ENCODE results near the gene VRK3. TPM values are rescaled to one million over a fixed set of nuclear protein-coding genes. Genes with fewer than 3 reads are reported as not detected.

Gene VRK3
- total and polyA plus RNA-seq, 7 donors = 23.8 to 54.7 (median 28.6) TPM

GRCh38 chr19:49933643-49934042 is 91.5 kb downstream of the VRK3 start:
- 87 to 91% (median 88%) methylated on average over 8 of the region's 8 CpGs for WGBS, 3 donors
- ATAC-seq = no peak
- intact Hi-C loops (cut with DNase I) = loop anchor here in 1 of 2 donors (10.0 kb wide), 1 partner anchor 201 kb away; no protein-coding TSS in a partner anchor
- Histone ChIP-seq H3K36me3 (ENCODE audit: insufficient read depth in 1 of 2, low read depth in 1 of 2) (peaks cover 0 to 6% of the 10 kb centered on the region in 2 donors), H3K27me3 (ENCODE audit: insufficient read depth in 3 of 3, low read length in 2 of 3) (peaks cover 0 to 2% (median 0%) of the 10 kb centered on the region in 3 donors), H3K9me3 (no peaks in the 10 kb centered on the region), H3K27ac (no peak overlapping the region), H3K4me3 (no peak overlapping the region), H3K4me1 (peaks cover under 1% of the 10 kb centered on the region)
- TF ChIP-seq CTCF (IDR thresholded peaks at IDR 0.05) = no peak
- DNase-seq = no peak

GRCh38 chr19:49932731-49933131 is 92.4 kb downstream of the VRK3 start:
- no peak overlapping the region for H3K4me3 ChIP-seq
- intact Hi-C loops (cut with DNase I) = loop anchor here in 1 of 2 donors (10.0 kb wide), 1 partner anchor 202 kb away; no protein-coding TSS in a partner anchor
- peaks cover 10% of the 10 kb centered on the region for H3K4me1 ChIP-seq
- ATAC-seq = no peak
- H3K9me3 ChIP-seq = no peaks in the 10 kb centered on the region
- no peaks in the 10 kb centered on the region for H3K27me3 ChIP-seq (ENCODE audit: insufficient read depth in 3 of 3, low read length in 2 of 3)
- TF ChIP-seq CTCF (IDR thresholded peaks at IDR 0.05) = no peak
- WGBS, 3 donors = 91 to 95% (median 94%) methylated on average over 21 to 25 of the region's 25 CpGs
- DNase-seq = no peak
- H3K36me3 ChIP-seq (ENCODE audit: insufficient read depth in 1 of 2, low read depth in 1 of 2) = peaks cover 0 to 8% of the 10 kb centered on the region in 2 donors
- H3K27ac ChIP-seq = no peak overlapping the region

- intact Hi-C loops (cut with DNase I) = loop anchor here in 1 of 2 donors (10.0 kb wide), 1 partner anchor 203 kb away; no protein-coding TSS in a partner anchor
- ATAC-seq (no peak), DNase-seq (no peak)
- no peak for TF ChIP-seq CTCF (IDR thresholded peaks at IDR 0.05)
- no peaks in the 10 kb centered on the region for H3K9me3 ChIP-seq
- H3K36me3 ChIP-seq (ENCODE audit: insufficient read depth in 1 of 2, low read depth in 1 of 2) = peaks cover 0 to 15% of the 10 kb centered on the region in 2 donors
- H3K4me1 ChIP-seq = peaks cover 16% of the 10 kb centered on the region
- no peak overlapping the region for H3K4me3 ChIP-seq
- H3K27me3 ChIP-seq (ENCODE audit: insufficient read depth in 3 of 3, low read length in 2 of 3) = no peaks in the 10 kb centered on the region
- H3K27ac ChIP-seq = no peak overlapping the region
- 93 to 96% (median 95%) methylated on average over 5 of the region's 5 CpGs for WGBS, 3 donors
These were observed 93.1 kb downstream of the VRK3 start for GRCh38 chr19:49932041-49932451.

GRCh38 chr19:49931293-49932040 is 93.7 kb downstream of the VRK3 start:
- TF ChIP-seq CTCF (IDR thresholded peaks at IDR 0.05) = no peak
- 85 to 88% (median 86%) methylated on average over 7 of the region's 7 CpGs for WGBS, 3 donors
- peaks cover 18% of the 10 kb centered on the region for H3K4me1 ChIP-seq
- no peaks in the 10 kb centered on the region for H3K27me3 ChIP-seq (ENCODE audit: insufficient read depth in 3 of 3, low read length in 2 of 3)
- no peak for DNase-seq
- no peak for ATAC-seq
- no peak overlapping the region for H3K27ac ChIP-seq
- no peaks in the 10 kb centered on the region for H3K9me3 ChIP-seq
- H3K4me3 ChIP-seq = no peak overlapping the region
- peaks cover 0 to 19% of the 10 kb centered on the region in 2 donors for H3K36me3 ChIP-seq (ENCODE audit: insufficient read depth in 1 of 2, low read depth in 1 of 2)
- intact Hi-C loops (cut with DNase I) = loop anchor here in 1 of 2 donors (10.0 kb wide), 1 partner anchor 203 kb away; no protein-coding TSS in a partner anchor

Measured in psoas muscle (tissue), 8 donors.